NOMO-1 treated with DMSO at 0.1 percent for 48 hours (cell line): ENCODE measurements around the gene PRKAR1B.

Source experiments
- DNase-seq: peaks from one replicate; lab custom pipeline; 2025; ENCODE audit not compliant: unreplicated experiment; lab: John Stamatoyannopoulos, UW

The PRKAR1B gene

DNA sequence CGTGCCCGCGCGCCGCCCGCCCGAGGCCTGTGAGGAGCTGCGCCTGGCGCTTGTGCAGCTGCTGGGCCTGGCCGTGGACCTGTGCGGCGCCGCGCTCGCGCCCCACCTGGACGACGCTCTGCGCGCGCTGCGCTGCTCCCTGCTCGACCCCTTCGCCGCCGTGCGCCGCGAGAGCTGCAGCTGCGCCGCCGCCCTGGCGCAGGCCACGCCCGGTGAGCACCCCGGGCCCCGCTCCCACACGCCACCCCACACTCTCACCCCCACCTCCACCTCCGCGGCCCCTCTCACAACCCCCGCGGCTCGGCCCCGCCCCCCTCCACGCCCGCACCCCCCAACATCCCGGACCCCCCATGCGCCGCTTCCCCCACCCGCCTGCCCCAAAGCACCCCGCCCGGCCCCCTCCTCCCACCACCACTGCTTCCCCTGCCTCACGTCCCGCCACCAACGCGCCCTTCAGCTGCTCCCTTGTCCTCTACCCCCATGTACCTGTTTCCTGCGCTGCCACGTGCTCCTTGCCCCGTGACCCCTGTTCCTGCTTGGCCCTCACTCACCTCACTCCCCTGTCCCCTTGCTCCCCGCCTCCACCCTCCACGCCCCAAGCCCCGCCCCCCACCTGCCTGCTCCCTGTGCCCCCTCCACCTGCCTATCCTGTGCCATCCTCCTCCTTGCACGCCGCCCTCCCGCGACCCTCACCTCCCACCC lies at the start of gene PRKAR1B:
TSS of gene PRKAR1B (minus strand) at position 178 of the 702 bp plus-strand sequence. CDS start 15,776 bp downstream, outside the sequence.
- peak; percentile 20 for DNase-seq

DNA sequence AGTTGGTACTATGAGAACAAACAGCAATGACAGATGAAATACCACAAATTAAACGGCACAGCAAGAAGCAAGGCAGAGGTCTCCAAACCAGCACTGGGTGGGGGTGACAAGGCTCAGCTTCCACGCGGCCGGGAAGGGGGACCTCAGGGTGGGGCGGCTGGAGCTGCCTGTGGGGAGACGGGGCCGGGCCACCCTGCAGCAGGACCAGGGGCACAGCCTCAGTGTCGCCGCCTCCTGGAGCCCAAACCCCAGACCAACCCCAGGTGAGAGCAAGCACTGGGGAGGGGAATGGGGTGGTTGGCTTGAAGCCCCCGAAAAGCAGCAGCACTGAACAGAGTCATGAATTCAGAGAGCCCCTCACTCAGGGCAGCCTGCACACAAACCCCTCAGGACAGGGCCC lies 49.3 kb upstream of the PRKAR1B start:
- no peak for DNase-seq

DNA sequence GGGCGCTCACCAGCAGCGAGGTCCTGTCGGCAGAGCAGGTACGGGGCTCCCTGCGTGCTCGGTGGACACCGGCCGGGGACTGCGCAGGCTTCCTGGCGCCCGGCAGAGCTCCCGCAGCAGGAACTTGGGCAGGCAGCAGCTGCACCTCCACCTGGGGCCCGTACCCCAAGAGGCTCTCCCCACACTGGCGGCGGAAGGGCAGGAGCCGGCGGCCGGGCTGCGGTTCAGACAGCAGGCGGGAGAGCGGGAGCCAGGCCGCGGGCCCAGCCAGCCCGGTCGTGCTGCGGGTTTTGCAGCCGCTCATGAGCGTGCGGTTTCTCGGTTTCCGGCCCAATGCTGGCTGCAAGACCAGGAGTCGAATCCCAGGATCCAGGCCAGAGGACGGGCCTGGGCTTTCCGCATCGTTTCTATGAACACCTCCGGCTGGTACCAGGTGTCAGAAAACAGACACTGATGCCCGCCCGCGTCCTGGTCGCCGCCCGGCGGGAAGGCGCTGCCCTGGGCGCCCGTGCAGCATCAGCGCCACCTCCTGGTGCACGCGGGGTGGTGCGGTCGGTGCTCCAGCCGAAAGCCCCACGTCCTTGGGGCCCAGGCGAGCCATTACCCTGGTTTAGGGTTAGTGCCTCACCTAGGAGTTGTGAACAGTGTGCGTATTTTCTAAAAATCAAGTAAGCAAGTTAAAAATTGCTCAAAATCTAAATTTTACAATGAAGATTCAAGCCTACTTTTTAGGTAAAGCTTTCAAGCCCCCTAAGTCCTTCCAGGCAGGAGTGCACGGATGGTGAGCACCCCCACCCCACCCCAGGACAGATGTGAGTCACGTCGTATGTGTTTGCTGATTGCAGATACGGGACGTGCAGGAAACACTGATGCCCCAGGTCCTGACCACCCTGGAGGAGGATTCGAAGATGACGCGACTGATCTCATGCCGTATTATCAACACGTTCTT lies 47.4 kb upstream of the PRKAR1B start:
- DNase-seq = no peak

DNA sequence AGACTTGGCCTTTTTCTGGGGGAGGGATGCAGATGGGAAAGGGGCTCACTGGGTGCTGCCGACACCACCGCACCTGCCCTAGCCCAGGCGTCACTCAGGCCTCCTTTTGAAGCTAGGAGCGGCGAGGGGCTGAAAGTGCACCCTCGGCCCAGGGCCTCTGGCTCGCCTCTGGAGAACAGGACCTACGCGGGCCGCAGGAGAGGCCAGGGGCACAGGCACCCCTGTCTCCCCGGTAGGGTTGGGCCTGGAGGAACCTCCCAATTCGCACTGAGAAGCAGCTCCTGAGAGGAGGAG lies 46.5 kb upstream of the PRKAR1B start:
- DNase-seq = no peak

DNA sequence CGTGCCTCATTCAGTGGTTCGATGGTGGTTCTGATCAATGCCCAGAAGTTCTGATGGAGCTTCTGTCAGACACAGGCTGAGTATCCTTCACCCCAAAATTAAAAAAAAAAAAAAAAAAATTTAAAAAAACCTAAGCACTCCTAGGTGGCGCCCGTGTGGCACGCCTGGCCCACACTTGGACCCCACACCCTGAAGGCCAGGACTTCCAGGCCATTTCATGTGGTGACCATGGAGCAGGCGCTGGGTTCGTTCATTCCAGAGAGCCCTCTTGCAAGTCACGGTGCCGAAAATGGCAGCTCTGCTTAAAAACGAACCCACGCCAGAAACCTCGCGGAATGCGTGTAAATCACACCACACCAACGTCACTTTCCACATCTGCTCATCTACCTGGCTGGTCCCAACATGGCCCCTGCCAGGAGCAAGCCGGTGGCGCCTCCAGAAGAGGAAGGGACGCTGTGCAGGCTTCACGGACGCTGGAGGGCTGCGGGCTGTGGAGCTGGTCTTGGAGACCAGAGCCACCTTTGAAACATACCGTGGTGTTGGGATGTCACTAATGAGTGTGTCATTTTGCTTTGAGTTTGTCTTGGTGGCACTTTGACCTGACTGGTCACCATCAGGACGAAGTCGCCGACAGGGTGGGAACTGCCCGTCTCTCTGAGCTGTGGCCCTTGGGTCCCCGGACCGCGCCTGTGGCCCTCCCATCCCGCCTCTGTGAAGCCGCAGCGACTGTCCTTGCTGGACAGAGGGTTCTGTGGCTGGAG lies 46.0 kb upstream of the PRKAR1B start:
- no peak for DNase-seq

DNA sequence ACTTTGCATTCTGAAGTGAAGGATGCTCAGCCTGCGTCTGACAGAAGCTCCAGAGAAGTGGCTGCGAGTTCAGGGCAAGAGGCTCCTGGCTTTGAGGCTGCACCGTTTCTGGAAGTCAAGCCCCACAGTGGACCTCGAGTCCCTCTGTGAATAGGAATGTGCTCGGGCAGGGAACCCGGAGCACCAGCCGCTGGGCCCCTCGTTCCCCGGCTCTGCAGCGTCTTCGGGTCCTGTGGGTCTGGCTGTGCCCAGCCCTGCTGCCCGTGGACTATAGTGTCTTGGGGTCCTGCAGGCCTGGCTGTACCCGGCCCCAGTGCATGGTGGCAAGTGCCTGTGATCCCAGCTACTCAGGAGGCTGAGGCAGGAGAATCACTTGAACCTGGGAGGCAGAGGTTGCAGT lies 45.3 kb upstream of the PRKAR1B start:
- DNase-seq = no peak

DNA sequence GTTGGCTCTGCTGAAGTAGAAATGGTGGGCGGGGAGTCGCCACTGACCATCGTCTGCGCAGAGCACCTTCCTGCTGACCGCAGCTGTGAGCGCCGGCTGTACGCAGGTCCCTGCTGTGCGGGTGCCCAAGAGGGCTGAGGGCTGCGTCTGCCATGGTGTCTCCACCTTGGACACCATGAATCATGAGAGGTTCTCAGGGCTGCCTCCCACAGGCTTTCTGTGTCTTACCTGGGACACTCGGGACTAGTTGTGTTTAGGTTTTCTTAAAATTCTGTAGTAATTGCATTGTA lies 44.9 kb upstream of the PRKAR1B start:
- DNase-seq = no peak

DNA sequence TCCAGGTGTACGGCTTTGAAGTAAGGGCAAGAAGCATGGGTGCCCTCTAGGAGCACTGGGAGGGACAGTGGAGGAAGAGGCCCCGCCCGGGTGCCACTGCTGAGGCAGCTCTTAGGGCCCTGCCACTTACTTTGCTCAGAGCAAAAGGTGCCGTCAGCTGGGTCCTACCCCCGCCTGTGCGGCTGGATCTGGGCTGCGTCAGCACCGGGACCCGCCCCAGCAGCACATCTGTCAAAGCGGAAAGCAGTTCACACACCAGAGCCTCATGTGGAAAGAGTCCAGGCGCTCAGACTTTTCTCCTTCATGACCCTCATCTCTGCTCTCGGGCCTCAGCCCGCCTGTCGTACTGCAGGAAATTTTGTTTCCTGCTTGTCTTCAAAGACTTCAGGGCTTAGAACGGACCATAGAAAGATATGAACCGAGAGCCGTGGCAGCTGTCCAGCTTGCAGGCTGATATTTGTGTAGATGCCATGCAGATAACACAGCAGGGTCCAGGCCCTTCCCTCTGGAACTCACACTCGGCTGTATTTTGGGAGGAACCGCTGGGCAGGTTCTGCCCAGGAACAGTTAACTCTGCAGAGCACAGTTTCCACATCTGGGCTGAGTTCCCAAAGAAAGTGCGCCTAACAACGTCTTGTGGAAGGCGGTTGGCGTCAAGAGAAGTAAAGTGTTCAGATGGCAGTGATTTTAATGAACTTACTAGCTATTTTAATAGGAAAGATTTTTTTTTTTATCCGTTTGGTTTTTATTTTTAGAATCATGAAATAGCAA lies 44.3 kb upstream of the PRKAR1B start:
- no peak for DNase-seq

DNA sequence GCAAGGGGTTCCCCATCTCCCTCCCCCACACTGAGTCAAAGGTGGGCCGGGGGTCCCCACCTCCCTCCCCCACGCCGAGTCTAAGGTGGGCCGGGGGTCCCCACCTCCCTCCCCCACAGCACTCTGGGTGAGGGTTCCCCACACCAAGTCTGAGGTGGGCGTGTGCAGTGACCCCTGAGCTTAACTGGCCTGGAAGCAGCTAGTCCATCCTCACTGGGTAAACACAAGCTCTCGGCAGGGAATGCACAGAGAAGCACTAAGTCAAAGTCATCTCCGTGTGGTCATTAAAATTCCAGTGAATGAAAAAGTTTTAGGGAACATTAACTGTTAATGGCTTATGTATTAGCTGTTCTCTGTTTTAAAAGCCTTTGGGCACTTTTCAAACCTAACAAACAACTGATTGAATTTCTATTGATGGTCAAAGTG lies 43.7 kb upstream of the PRKAR1B start:
- no peak for DNase-seq

DNA sequence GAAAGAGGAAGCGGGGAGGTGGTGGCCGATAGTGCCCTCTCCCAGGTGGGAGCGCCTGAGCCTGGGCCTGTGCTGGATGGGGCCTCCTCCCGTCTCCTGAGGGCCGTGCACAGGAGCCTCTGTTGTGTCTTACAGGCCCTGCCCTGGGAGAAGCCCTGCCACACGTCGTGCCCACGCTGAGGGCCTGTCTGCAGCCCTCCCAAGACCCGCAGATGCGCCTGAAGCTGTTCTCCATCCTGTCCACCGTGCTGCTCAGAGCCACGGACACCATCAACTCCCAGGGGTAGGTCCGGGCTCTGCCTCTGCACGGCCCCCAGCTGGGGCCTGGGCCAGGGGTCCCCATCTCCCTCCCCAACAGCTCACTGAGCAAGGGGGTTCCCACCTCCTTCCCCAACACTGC lies 43.3 kb upstream of the PRKAR1B start:
- no peak for DNase-seq

DNA sequence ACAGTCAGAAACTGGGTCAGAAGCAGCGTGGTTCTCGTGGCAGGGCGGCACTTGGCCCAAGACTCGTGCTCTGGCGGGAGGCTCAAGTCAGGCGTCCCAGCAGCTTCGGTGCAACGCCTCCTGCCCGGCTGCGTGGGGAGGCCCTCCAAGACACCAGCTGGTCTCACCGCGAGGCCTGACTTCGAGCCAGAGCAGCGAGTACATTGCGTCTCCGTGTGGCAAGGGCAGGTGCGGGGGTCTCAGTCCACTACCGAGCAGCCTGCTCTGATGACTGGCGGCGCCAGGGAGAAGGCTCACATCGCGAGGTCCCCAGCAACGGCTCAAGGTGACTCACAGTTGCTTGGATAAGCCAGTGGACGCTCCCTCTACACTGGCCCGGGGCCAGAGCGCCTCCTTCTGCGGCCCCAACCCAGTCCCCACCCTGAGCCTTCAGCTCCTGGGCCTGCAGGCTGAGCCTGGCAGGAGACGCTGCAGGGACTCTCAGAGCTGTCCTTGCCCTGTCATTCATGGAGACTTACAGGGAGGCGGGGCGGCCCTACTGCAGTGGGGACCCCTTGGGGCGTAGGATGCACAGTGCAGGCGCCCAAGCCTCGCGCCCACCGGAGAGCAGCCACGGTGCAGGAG lies 41.9 kb upstream of the PRKAR1B start:
- DNase-seq = no peak

DNA sequence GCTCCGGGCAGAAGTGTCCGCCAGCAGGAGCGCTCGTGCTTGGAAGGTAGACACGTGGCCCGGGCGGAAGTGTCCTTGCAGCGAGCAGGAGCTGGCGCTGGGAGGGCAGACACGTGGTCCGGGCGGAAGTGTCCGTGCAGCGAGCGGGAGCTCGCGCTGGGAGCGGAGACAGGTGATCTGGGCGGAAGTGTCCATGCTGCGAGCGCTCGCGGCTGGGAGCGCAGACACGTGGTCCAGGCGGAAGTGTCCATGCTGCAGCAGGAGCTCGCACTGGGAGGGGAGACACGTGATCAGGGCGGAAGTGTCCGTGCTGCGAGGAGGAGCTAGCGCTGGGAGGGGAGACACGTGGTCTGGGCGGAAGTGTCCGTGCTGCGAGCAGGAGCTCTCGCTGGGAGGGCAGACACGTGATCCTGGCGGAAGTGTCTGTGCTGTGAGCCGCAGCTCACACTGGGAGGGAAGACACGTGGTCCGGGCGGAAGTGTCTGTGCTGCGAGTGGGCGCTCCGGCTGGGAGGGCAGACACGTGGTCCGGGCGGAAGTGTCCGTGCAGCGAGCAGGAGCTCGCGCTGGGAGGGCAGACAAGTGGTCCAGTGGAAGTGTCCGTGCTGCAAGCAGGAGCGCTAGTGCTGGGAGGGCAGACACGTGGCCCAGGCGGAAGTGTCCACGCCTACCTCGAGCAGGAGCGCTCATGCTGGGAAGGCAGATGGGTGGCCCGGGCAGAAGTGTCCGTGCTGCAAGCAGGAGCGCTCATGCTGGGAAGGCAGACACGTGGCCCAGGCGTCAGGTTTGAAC lies 41.1 kb upstream of the PRKAR1B start:
- no peak for DNase-seq

DNA sequence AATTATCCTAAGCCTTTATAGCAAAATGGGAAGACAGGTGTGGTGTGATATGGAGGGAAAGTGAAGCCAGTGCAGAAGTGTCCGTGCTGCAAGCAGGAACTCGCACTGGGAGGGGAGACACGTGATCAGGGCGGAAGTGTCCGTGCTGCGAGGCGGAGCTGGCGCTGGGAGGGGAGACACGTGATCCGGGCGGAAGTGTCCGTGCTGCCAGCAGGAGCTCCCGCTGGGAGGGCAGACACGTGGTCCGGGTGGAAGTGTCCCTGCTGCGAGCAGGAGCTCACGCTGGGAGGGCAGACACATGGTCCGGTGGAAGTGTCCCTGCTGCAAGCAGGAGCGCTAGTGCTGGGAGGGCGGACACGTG lies 40.5 kb upstream of the PRKAR1B start:
- no peak for DNase-seq

DNA sequence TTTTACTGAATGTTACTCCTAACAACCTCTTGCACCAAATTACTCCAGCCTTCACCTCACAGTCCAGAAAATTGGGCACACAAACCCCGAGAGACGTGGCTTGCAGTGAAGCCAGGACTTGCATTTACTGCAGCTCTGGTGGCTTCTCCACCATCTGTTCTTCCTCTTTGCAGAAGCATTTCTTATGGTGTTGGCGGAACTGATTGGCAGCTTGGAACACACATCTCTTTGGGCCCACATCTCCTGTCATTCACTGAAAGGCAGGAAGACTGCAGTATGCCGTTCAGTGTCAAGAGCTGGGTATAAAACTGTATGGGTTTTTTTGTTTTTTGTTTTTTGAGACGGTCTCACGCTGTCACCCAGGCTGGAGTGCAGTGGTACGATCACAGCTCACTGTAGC lies 38.3 kb upstream of the PRKAR1B start:
- no peak for DNase-seq

DNA sequence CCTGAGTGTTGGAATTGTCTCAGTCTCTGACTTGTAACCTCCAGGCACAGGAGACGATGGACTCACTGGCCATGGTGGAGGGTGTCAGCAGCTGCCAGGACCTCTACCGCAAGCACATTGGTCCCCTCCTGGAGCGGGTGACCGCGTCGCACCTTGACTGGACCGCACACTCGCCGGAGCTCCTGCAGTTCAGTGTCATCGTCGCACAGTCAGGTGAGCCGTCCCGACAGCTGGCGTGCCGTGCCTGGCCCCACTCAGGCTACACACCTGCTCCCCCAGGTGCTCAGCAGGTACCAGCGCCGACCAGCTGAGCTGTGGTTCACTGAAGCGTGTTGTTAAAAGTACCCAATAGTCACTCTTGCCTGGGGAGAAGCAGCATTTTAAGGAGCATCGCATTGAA lies 36.7 kb upstream of the PRKAR1B start:
- no peak for DNase-seq

DNA sequence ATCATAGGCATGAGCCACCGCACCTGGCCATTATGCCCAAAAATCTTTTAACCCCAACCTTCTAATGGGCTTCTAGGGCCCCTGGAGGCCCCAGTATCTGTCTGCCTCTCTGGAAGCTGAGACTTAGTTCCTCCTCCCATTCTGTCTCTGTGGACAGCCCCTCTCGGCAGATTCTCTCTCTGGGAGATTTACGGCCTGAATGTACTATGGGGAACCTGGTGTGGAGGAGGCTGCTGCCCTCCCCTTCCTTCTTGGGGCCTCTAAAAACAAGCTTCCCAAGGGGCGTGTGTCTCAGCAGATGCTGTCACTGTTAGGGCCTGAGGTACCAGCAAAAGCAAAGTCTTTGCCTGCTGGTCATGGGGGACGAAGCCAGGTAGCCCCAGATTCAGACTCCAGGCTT lies 35.8 kb upstream of the PRKAR1B start:
- peak; percentile 38 for DNase-seq

DNA sequence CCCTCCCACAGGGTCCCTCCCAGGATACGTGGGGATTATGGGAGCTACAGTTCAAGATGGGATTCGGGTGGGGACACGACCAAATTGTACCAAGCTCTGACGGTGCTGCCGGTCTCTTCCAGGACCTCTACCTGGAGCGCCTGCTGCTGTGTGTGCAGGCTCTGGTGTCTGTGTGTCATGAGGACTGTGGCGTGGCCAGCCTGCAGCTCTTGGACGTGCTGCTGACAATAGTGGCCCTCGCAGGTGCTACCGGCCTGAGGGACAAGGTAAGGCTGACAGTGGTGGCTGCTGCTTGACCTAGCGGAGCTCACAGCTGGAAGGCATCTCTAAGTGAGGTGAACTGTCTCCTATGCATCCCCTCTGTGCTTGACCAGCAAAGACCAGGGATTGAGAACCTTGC lies 34.5 kb upstream of the PRKAR1B start:
- DNase-seq = no peak

DNA sequence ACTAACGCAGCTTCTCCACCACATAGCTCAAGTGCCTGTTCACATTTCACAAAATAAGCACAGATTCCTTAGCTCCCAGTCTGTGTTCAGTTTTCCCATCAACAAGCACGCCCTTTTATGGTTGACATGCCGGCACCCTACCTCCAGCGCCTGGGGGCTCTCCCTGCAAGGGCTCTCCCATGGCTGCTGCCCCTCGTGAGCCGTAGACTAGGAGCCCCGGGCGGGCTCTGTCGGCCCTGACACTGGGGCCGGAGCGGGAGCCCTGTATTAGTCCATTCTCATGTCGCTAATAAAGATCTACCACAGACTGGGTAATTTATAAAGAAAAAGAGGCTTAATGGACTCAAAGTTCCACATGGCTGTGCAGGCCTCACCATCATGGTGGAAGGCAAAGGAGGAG lies 34.0 kb upstream of the PRKAR1B start:
- DNase-seq = no peak

DNA sequence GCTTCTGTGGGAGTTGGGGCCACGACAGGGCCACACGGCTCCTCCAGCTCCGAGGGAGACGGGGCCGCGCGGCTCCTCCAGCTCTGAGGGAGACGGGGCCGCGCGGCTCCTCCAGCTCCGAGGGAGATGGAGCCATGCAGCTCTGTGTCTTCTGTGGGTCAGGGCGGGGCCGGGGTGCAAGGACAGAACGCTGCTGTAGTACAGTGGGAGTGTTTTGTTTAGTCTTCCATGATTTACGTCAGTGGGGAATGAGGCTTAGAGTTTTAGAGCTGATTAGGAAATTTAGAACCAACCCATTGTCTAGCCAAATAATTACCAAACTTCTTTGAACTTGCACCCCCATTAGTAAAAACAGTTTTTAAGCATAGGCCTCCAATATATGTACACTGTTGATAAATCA lies 32.9 kb upstream of the PRKAR1B start:
- no peak for DNase-seq

DNA sequence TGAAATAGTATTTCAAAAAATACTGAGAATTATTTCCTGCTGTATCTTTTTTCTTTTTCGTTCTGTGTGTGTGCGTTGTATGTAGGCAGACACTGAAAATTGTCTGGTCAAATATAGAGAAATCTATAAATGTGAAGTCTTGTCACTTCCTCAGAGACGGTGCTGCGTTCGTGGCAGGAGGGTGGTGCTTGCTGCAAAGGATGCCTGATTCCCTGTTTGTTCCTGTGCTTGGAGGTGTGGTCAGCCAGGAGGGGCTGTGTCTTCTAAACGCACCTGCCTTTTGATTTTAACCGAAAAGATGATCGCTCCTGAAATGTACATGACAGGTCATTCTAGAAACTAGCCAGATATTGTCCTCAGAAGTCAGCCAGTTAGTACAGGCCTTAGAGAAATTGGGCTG lies 32.5 kb upstream of the PRKAR1B start:
- no peak for DNase-seq
